Astrocyte (in vitro differentiated cells and primary cell): ENCODE data around the gene MXD1. TPM values are rescaled to one million over a fixed set of nuclear protein-coding genes. Genes with fewer than 3 reads are reported as not detected.

ENCODE experiments used
- DNase-seq: peaks from one replicate; pipeline ENCODE4 v3.0.0-alpha.2; 2010; ENCODE audit warnings: low read depth
- FAIRE-seq: peaks from 2 replicates; lab custom pipeline; 2011; peaks lifted over from hg19 to GRCh38; lab: Jason Lieb, UNC
- H2AFZ ChIP-seq: 2 replicates; pipeline ENCODE4 v1.6.0; 2012; ENCODE audit warnings: low read depth, low read length, inconsistent platforms
- H3K27ac ChIP-seq: 2 replicates; pipeline ENCODE4 v1.5.1; 2011; ENCODE audit warnings: low read depth, low read length, inconsistent platforms
- H3K27me3 ChIP-seq: 2 replicates; pipeline ENCODE4 v1.6.0; 2011; ENCODE audit warnings: low read length, inconsistent platforms; ENCODE audit not compliant: insufficient read depth
- H3K36me3 ChIP-seq: 2 replicates; pipeline ENCODE4 v1.5.1; 2011; ENCODE audit warnings: low read length, inconsistent platforms; ENCODE audit not compliant: insufficient read depth
- H3K4me1 ChIP-seq: 2 replicates; pipeline ENCODE4 v1.5.1; 2011; ENCODE audit warnings: low read length, inconsistent platforms; ENCODE audit not compliant: insufficient read depth
- H3K4me2 ChIP-seq: 2 replicates; pipeline ENCODE4 v1.6.0; 2012; ENCODE audit warnings: low read length, inconsistent platforms
- H3K4me3 ChIP-seq: 2 replicates; pipeline ENCODE4 v1.5.1; 2011; ENCODE audit warnings: low read depth, mild to moderate bottlenecking, low read length, inconsistent platforms; ENCODE audit not compliant: insufficient read depth
- H3K79me2 ChIP-seq: 2 replicates; pipeline ENCODE4 v1.6.0; 2012; ENCODE audit warnings: mild to moderate bottlenecking, low read length, inconsistent platforms; ENCODE audit not compliant: insufficient read depth
- H3K9ac ChIP-seq: 2 replicates; pipeline ENCODE4 v1.6.0; 2012; ENCODE audit warnings: mild to moderate bottlenecking, low read length, inconsistent platforms
- H3K9me3 ChIP-seq: 2 replicates; pipeline ENCODE4 v1.5.1; 2012; ENCODE audit warnings: low read depth, mild to moderate bottlenecking, low read length, inconsistent platforms; ENCODE audit not compliant: insufficient read depth
- H4K20me1 ChIP-seq: 2 replicates; pipeline ENCODE4 v1.6.0; 2012; ENCODE audit warnings: low read length, inconsistent platforms; ENCODE audit not compliant: insufficient read depth
- H3K27ac Mint-ChIP-seq: one replicate; pipeline ENCODE4 v1.8.0; 2021; ENCODE audit warnings: mild to moderate bottlenecking, mixed read lengths; ENCODE audit not compliant: unreplicated experiment
- H3K27me3 Mint-ChIP-seq: one replicate; pipeline ENCODE4 v1.8.0; 2021; ENCODE audit warnings: low read depth, mixed read lengths; ENCODE audit not compliant: unreplicated experiment
- H3K36me3 Mint-ChIP-seq: one replicate; pipeline ENCODE4 v1.8.0; 2021; ENCODE audit warnings: low read depth, mixed read lengths; ENCODE audit not compliant: unreplicated experiment
- H3K4me1 Mint-ChIP-seq: one replicate; pipeline ENCODE4 v1.8.0; 2021; ENCODE audit warnings: low read depth, mixed read lengths; ENCODE audit not compliant: unreplicated experiment
- H3K4me3 Mint-ChIP-seq: one replicate; pipeline ENCODE4 v1.8.0; 2021; ENCODE audit warnings: mild to moderate bottlenecking, moderate library complexity, mixed read lengths; ENCODE audit not compliant: unreplicated experiment
- H3K9me3 Mint-ChIP-seq: one replicate; pipeline ENCODE4 v1.8.0; 2021; ENCODE audit warnings: mild to moderate bottlenecking, mixed read lengths; ENCODE audit not compliant: unreplicated experiment
- CTCF ChIP-seq: IDR thresholded peaks from 2 replicates; pipeline ENCODE4 v1.5.1; 2011; ENCODE audit warnings: low read depth, mild to moderate bottlenecking, inconsistent platforms, low read length, moderate library complexity; ENCODE audit not compliant: insufficient read depth
- EZH2 ChIP-seq: IDR thresholded peaks from 2 replicates; pipeline ENCODE4 v1.6.1; 2012; ENCODE audit warnings: mild to moderate bottlenecking, low read length, inconsistent platforms; ENCODE audit not compliant: insufficient read depth
- total RNA-seq: library from RNA; stranded (reverse); gene quantifications from 2 replicates; pipeline ENCODE4 v1.2.1, GENCODE V29; 2021

The MXD1 gene
- total RNA-seq, 1 donor from 2014 or later = 29.2 TPM

- Mint-ChIP-seq H3K4me3 (peak overlapping the region; percentile 37), H3K4me1 (peaks cover 42% of the 10 kb centered on the region), H3K36me3 (peaks cover 20% of the 10 kb centered on the region), H3K27me3 (no peaks in the 10 kb centered on the region), H3K9me3 (peaks cover 2% of the 10 kb centered on the region), H3K27ac (peak overlapping the region; percentile 1)
- no peak for FAIRE-seq
- Histone ChIP-seq H3K27ac (no peak overlapping the region), H3K79me2 (peaks cover 7% of the 10 kb centered on the region), H3K4me2 (no peak overlapping the region), H3K9me3 (no peaks in the 10 kb centered on the region), H3K4me3 (no peak overlapping the region), H2AFZ (no peak overlapping the region), H3K4me1 (peaks cover 24% of the 10 kb centered on the region), H4K20me1 (no peaks in the 10 kb centered on the region), H3K9ac (no peak overlapping the region), H3K36me3 (peaks cover 12% of the 10 kb centered on the region), H3K27me3 (no peaks in the 10 kb centered on the region)
- TF ChIP-seq EZH2 (no peak), CTCF (no peak)
- DNase-seq = no peak
Observed at GRCh38 chr2:69931832-69932595, 17.1 kb downstream of the MXD1 start.

GRCh38 chr2:69932596-69932922, 17.6 kb downstream of the MXD1 start:
- H2AFZ ChIP-seq = no peak overlapping the region
- Mint-ChIP-seq H3K27ac (no peak overlapping the region), H3K4me3 (no peak overlapping the region), H3K27me3 (no peaks in the 10 kb centered on the region), H3K9me3 (peaks cover 2% of the 10 kb centered on the region), H3K36me3 (peaks cover 26% of the 10 kb centered on the region), H3K4me1 (peaks cover 43% of the 10 kb centered on the region)
- no peaks in the 10 kb centered on the region for H3K9me3 ChIP-seq
- TF ChIP-seq EZH2 (no peak), CTCF (no peak)
- no peak overlapping the region for H3K4me2 ChIP-seq
- no peaks in the 10 kb centered on the region for H4K20me1 ChIP-seq
- peaks cover 7% of the 10 kb centered on the region for H3K79me2 ChIP-seq
- peaks cover 26% of the 10 kb centered on the region for H3K4me1 ChIP-seq
- no peak for DNase-seq
- H3K27me3 ChIP-seq = no peaks in the 10 kb centered on the region
- H3K4me3 ChIP-seq = no peak overlapping the region
- H3K27ac ChIP-seq = no peak overlapping the region
- FAIRE-seq = no peak
- H3K9ac ChIP-seq = no peak overlapping the region
- peaks cover 9% of the 10 kb centered on the region for H3K36me3 ChIP-seq

- H4K20me1 ChIP-seq = no peaks in the 10 kb centered on the region
- no peaks in the 10 kb centered on the region for H3K9me3 ChIP-seq
- Mint-ChIP-seq H3K36me3 (peaks cover 31% of the 10 kb centered on the region), H3K9me3 (peaks cover 2% of the 10 kb centered on the region), H3K4me3 (peak overlapping the region; percentile 58), H3K4me1 (peaks cover 45% of the 10 kb centered on the region), H3K27ac (peak overlapping the region; percentile 97), H3K27me3 (no peaks in the 10 kb centered on the region)
- peaks cover 26% of the 10 kb centered on the region for H3K4me1 ChIP-seq
- H3K36me3 ChIP-seq = peaks cover 14% of the 10 kb centered on the region
- DNase-seq (no peak), FAIRE-seq (no peak)
- no peak overlapping the region for H2AFZ ChIP-seq
- peaks cover 7% of the 10 kb centered on the region for H3K79me2 ChIP-seq
- H3K4me3 ChIP-seq = no peak overlapping the region
- TF ChIP-seq CTCF (no peak), EZH2 (no peak)
- H3K9ac ChIP-seq = peak overlapping the region; percentile 78
- peak overlapping the region; percentile 88 for H3K27ac ChIP-seq
- no peaks in the 10 kb centered on the region for H3K27me3 ChIP-seq
- peak overlapping the region; percentile 82 for H3K4me2 ChIP-seq
Observed at GRCh38 chr2:69933254-69933828, 18.4 kb downstream of the MXD1 start.
